Karpas-422 (cell line): Measurements from ENCODE around the gene TSC2. TPM values are rescaled to one million over a fixed set of nuclear protein-coding genes. Genes with fewer than 3 reads are reported as not detected.
A peak's percentile ranks its signal among the peaks of the same experiment; 100 is the strongest.

Experiments
- DNase-seq: peaks from one replicate; pipeline ENCODE4 v3.0.0-alpha.2; 2015
- H2AFZ ChIP-seq: fragments of 200-600 bp; sonication (generic); 2 replicates; pipeline ENCODE4 v1.6.1; 2014; ENCODE audit warnings: antibody characterized with exemption, low read length, mixed read lengths
- H3K27ac ChIP-seq: fragments of 200-600 bp; sonication (generic); 2 replicates; pipeline ENCODE4 v1.5.1; 2014; ENCODE audit warnings: mild to moderate bottlenecking, low read length, moderate library complexity
- H3K27me3 ChIP-seq: fragments of 200-600 bp; sonication (generic); 2 replicates; pipeline ENCODE4 v1.6.1; 2014; ENCODE audit warnings: low read length, mixed read lengths
- H3K36me3 ChIP-seq: fragments of 200-600 bp; sonication (generic); 2 replicates; pipeline ENCODE4 v1.6.1; 2014; ENCODE audit warnings: low read length, mixed read lengths; ENCODE audit not compliant: insufficient read depth
- H3K4me1 ChIP-seq: fragments of 200-600 bp; sonication (generic); 2 replicates; pipeline ENCODE4 v1.6.1; 2014; ENCODE audit warnings: mild to moderate bottlenecking, low read length, mixed read lengths
- H3K4me2 ChIP-seq: fragments of 200-600 bp; sonication (generic); 2 replicates; pipeline ENCODE4 v1.6.1; 2014; ENCODE audit warnings: low read length, low read depth, mild to moderate bottlenecking; ENCODE audit not compliant: poor library complexity, severe bottlenecking
- H3K4me3 ChIP-seq: fragments of 200-600 bp; sonication (generic); 2 replicates; pipeline ENCODE4 v1.5.1; 2014; ENCODE audit warnings: mild to moderate bottlenecking, antibody characterized with exemption, low read length, mixed read lengths
- H3K79me2 ChIP-seq: fragments of 200-600 bp; sonication (generic); 2 replicates; pipeline ENCODE4 v1.6.1; 2014; ENCODE audit warnings: mild to moderate bottlenecking, low read length, mixed read lengths
- H3K9ac ChIP-seq: fragments of 200-600 bp; sonication (generic); 2 replicates; pipeline ENCODE4 v1.6.0; 2014; ENCODE audit warnings: low read length
- H3K9me2 ChIP-seq: fragments of 200-600 bp; sonication (generic), shearing (Covaris generic); replicated peaks from 2 replicates; pipeline ENCODE4 v1.6.0; 2014; ENCODE audit warnings: mild to moderate bottlenecking, low read length, moderate library complexity; ENCODE audit not compliant: insufficient read depth
- H3K9me3 ChIP-seq: fragments of 300-700, 200-600 bp; sonication (generic); 2 replicates; pipeline ENCODE4 v1.6.1; 2014; ENCODE audit warnings: low read length, mixed read lengths
- H4K20me1 ChIP-seq: fragments of 200-600 bp; sonication (generic); 2 replicates; pipeline ENCODE4 v1.6.1; 2014; ENCODE audit warnings: mild to moderate bottlenecking, antibody characterized with exemption, low read length, low read depth; ENCODE audit not compliant: insufficient read depth
- total RNA-seq: library from RNA; depleted of rRNA; stranded (reverse); fragments of >200 nt; shearing (Covaris generic); gene quantifications from 2 replicates; pipeline ENCODE4 v1.2.3, GENCODE V29; 2014; ENCODE audit warnings: low replicate concordance

The TSC2 gene
- total RNA-seq, 1 experiment from 2014 or later: 33.3 TPM

DNA sequence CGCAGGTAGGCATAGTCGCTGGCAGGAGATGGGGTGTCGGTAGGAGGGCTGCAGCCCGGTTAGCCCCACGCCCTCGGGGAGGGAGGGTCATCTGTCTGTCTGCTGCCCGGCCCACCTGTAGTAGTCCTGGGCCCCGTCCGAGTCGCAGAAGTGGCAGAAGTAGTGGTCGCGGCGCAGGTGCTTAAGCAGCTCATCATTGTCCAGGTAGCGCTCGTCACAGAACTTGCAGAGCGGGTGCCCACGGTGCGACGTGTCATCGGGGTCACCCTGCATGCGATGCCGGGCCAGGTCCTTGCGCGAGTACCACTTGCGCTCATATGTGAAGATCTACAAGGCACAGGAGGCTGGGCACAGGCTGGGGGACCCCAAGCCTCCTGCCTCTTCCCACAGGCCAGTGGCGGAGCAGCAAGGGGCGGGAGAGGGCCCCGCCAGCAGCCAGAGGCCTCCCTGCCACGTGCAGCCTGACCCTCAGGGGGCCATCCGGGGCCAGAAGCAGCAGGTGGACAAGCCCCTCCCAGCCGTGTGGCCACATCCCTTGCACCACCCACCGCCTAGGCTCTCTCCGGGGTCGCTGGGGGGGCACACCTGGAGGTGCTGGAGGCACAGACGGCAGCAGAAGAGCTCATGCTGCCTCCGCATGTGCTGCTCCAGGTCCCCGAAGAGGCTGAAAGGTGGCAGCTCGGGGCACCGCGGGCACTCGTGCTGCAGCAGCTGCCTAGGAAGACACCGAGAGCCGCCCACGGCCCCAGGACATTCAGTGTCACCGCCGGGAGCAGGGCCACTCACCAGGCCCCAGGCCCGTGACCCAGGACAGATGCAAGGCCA is 45.2 kb upstream of the TSC2 start:
- H3K4me2 ChIP-seq: no peak overlapping the region
- H3K4me1 ChIP-seq: peaks cover 35% of the 10 kb centered on the region
- H3K4me3 ChIP-seq: no peak overlapping the region
- H2AFZ ChIP-seq: no peak overlapping the region
- H3K27me3 ChIP-seq: no peaks in the 10 kb centered on the region
- no peak overlapping the region for H3K27ac ChIP-seq
- peaks cover 14% of the 10 kb centered on the region for H3K36me3 ChIP-seq
- H3K9ac ChIP-seq: no peak overlapping the region
- peaks cover 44% of the 10 kb centered on the region for H3K79me2 ChIP-seq
- H4K20me1 ChIP-seq: peaks cover 56% of the 10 kb centered on the region
- H3K9me3 ChIP-seq: no peaks in the 10 kb centered on the region
- no peak for DNase-seq
- no peaks in the 10 kb centered on the region for H3K9me2 ChIP-seq

DNA sequence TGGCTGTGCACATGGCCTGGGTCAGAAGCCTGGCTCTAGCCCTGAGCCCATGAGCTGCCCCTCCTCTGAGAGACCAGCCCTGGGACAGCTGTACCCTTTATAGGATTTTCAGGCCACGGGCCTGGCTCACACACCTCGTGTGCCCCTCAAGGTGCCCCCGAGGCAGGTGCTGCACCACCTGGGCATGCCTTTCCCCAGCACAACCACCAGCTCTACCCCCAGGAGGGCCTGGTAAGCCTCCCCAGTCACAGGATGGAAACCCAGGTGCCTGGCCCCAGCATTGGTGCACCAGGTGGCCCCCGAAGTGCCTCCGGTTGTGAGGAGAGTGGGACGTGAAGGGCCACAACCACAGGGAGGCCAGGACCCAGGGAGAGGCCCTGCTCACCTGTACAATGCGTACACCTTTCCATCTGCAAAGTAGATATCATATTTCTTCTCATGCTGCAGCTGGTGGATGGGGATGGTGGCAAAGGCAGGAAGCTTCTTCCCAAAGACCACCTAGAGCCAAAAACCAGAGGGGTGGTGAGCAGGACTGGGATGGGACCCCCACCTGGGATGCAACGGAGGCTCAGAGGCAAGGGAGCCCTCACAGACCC is 44.5 kb upstream of the TSC2 start:
- peaks cover 51% of the 10 kb centered on the region for H3K79me2 ChIP-seq
- no peaks in the 10 kb centered on the region for H3K9me3 ChIP-seq
- no peak overlapping the region for H3K27ac ChIP-seq
- H4K20me1 ChIP-seq: peaks cover 63% of the 10 kb centered on the region
- DNase-seq: no peak
- H3K4me3 ChIP-seq: no peak overlapping the region
- H2AFZ ChIP-seq: no peak overlapping the region
- peaks cover 42% of the 10 kb centered on the region for H3K4me1 ChIP-seq
- peaks cover 14% of the 10 kb centered on the region for H3K36me3 ChIP-seq
- no peak overlapping the region for H3K9ac ChIP-seq
- no peak overlapping the region for H3K4me2 ChIP-seq
- H3K9me2 ChIP-seq: no peaks in the 10 kb centered on the region
- no peaks in the 10 kb centered on the region for H3K27me3 ChIP-seq

DNA sequence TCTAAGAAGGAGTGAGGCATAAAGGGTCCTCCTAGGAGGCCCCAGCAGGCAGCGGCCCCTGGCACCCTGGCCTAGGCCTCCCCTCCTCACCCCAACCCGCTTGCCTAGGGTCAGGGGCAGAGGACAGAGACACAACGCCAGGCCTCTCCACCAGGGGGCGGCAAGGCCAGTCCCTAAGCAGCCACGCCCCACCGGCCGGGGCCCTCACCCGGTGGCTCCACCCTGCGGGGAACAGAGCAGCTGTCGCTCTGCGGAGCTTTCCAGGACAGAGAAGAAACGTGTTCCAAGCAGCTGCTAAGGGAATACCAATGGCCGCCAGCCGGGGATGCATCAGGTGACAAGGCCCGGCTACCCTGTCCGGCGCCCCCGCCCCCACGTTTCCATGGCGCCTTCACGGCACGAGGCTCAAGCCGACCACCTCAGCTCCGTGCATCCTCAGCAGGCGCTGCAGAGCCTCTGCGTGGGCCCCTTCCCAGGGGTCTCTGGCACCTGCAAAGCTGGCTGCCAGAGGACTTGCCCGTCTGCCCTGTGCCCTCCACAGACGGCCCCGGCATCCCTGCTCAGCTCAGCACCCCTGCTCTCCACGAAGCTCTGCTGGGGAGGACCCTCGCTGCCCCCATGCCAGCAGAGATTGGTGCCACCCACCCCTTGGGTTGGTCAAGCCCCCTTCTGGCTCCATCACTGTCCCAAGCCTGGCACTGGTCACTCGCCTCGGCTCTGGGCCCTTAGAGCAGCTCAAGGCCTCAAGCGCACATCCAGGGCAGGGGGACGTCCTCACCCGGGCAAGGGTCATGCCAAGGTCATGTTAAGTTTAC is 43.8 kb upstream of the TSC2 start:
- no peaks in the 10 kb centered on the region for H3K9me2 ChIP-seq

DNA sequence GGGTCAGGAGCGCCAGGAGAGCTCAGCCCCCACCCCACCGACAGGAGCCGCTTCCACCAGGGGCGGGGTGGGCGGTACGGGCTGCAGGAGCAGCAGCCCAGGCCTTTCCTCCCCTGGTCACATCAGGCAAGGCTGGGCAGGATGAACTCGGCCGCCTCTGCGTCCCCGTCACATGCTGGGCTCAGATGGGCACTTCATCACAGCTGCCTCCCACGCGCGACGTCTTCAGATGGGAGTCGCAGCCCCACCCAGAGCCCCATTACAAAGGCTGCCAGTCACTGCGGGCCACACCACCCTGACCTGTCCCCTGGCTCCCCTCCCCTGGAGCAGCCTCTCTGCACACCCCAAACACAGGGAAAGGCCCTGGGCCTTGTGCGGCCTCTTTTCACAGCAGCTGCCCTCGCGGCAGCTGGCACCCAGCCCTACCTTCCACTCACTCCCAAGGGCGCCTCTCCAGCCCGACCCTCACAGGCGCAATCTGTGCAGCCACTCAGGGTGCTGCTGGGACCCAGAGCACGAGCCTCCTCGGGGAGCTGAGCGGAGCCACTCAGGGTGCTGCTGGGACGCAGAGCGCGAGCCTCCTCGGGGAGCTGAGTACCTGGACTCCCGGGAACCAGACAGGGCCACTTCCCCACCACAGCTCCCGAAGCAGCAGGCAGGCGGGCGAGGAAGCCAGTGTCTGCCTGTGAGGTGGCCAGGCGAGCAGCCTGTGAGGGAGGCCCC is 42.8 kb upstream of the TSC2 start:
- H3K36me3 ChIP-seq: peaks cover 14% of the 10 kb centered on the region
- peaks cover 46% of the 10 kb centered on the region for H3K4me1 ChIP-seq
- no peaks in the 10 kb centered on the region for H3K9me2 ChIP-seq
- peak overlapping the region; percentile 28 for H3K4me2 ChIP-seq
- H3K9ac ChIP-seq: 0 out of 2 replicates have a peak overlapping the region, but pooled peaks have one; percentile 98
- no peak overlapping the region for H2AFZ ChIP-seq
- H3K27me3 ChIP-seq: no peaks in the 10 kb centered on the region
- no peak overlapping the region for H3K27ac ChIP-seq
- H4K20me1 ChIP-seq: peaks cover 73% of the 10 kb centered on the region
- H3K9me3 ChIP-seq: no peaks in the 10 kb centered on the region
- H3K79me2 ChIP-seq: peaks cover 64% of the 10 kb centered on the region
- no peak overlapping the region for H3K4me3 ChIP-seq
- DNase-seq: no peak

More for the DNA sequence above, 43.8 kb upstream of the TSC2 start:
- peaks cover 70% of the 10 kb centered on the region for H4K20me1 ChIP-seq
- no peak overlapping the region for H2AFZ ChIP-seq
- H3K36me3 ChIP-seq: peaks cover 14% of the 10 kb centered on the region
- no peak overlapping the region for H3K9ac ChIP-seq
- peak overlapping the region; percentile 28 for H3K4me2 ChIP-seq
- DNase-seq: peak; percentile 96
- no peaks in the 10 kb centered on the region for H3K27me3 ChIP-seq
- peaks cover 46% of the 10 kb centered on the region for H3K4me1 ChIP-seq
- H3K27ac ChIP-seq: no peak overlapping the region
- peaks cover 58% of the 10 kb centered on the region for H3K79me2 ChIP-seq
- no peaks in the 10 kb centered on the region for H3K9me3 ChIP-seq
- H3K4me3 ChIP-seq: no peak overlapping the region

DNA sequence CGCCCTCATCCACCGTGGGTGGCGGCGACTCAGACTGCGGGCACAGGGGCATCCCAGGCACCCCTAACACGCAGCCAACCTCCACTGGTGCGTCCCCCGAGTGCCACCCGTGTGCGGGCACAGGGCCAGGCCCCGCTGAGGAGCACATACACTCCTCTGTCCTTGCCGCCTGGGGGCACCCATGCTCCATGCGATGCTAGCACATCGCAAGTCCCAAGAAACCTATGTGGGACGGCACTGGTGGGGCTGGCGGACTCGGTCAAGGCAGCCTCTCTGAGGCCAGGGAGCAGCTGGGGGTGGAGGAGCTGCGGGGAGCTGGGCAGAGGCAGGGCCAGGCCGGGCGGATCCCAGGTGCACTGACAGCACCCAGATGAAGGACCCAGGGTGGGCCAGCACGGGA is 42.1 kb upstream of the TSC2 start:
- Histone ChIP-seq H3K27me3 (no peaks in the 10 kb centered on the region), H4K20me1 (peaks cover 73% of the 10 kb centered on the region), H3K4me2 (peak overlapping the region; percentile 93), H3K9ac (peak overlapping the region; percentile 98), H3K4me1 (peaks cover 52% of the 10 kb centered on the region), H3K4me3 (no peak overlapping the region), H2AFZ (no peak overlapping the region), H3K79me2 (peaks cover 71% of the 10 kb centered on the region), H3K9me2 (no peaks in the 10 kb centered on the region), H3K9me3 (no peaks in the 10 kb centered on the region), H3K36me3 (peaks cover 14% of the 10 kb centered on the region), H3K27ac (no peak overlapping the region)
- DNase-seq: peak; percentile 81

DNA sequence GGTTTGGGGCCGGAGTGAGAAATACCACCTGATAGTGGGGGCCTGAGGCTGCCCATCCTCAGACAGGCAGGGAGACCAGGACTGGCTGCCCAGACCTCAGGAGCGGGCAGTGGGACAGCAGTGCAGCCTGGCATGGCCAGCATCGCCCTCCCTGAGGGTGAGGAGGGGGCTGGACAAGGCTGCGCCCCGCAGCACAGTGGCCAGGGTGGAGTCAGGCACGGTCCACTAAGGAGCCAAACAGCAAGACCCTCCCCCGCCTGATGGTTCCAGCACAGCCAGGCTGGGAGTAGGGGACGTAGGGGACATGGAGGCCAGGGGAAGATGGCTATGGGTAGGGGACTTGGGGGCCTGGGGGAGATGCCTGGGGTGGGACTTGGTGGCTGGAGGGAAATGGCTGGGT is 41.5 kb upstream of the TSC2 start:
- Histone ChIP-seq H3K4me3 (peak overlapping the region; percentile 9; the same call in 1 of the 2 replicates), H4K20me1 (peaks cover 73% of the 10 kb centered on the region), H3K79me2 (peaks cover 73% of the 10 kb centered on the region), H3K4me1 (peaks cover 55% of the 10 kb centered on the region), H2AFZ (no peak overlapping the region), H3K27ac (no peak overlapping the region), H3K36me3 (peaks cover 14% of the 10 kb centered on the region), H3K9me3 (no peaks in the 10 kb centered on the region), H3K9me2 (no peaks in the 10 kb centered on the region), H3K27me3 (no peaks in the 10 kb centered on the region), H3K9ac (peak overlapping the region; percentile 98), H3K4me2 (peak overlapping the region; percentile 93)
- no peak for DNase-seq

DNA sequence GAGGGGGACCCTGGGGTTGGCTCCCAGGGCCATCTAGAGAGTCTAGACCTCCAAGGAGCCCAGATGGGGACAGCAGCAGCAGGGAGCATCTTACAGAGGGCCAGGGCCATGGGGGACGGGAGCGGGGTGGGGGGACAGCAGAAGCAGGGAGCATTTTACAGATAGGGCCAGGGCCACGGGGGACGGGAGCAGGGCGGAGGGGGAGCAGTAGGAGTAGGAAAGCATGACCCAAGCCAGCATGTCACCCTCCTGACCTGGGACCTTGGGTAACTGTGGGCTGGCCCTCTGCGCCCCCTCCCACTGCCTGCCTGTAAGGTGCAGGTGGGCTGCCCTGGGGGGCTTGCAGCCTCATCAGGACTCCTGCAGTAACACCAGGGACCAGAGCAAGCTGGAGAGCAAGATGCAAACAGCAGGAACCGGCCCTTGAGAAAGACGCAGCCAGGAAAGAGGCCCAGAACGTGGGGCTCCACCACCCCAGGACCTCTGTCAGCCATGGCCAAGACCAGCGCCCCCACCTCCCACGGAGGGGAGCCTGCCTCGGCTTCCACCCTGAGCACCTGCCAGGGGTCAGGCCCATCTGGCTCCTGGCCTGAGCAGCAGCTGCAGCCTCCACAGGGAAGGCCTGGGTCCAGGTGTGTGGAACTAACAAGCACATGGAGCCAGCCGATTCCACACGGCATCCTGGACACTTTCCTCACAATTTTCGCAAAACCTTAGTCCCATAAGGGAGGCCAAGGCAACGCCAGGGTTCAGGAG is 40.5 kb upstream of the TSC2 start:
- no peak overlapping the region for H2AFZ ChIP-seq
- no peaks in the 10 kb centered on the region for H3K9me3 ChIP-seq
- peaks cover 9% of the 10 kb centered on the region for H3K36me3 ChIP-seq
- peak overlapping the region; percentile 93 for H3K4me2 ChIP-seq
- H3K79me2 ChIP-seq: peaks cover 73% of the 10 kb centered on the region
- H4K20me1 ChIP-seq: peaks cover 68% of the 10 kb centered on the region
- peak overlapping the region; percentile 98 for H3K9ac ChIP-seq
- no peak for DNase-seq
- H3K27ac ChIP-seq: no peak overlapping the region
- H3K4me1 ChIP-seq: peaks cover 55% of the 10 kb centered on the region
- H3K4me3 ChIP-seq: peak overlapping the region; percentile 100; the same call in 1 of the 2 replicates
- H3K27me3 ChIP-seq: no peaks in the 10 kb centered on the region
- no peaks in the 10 kb centered on the region for H3K9me2 ChIP-seq
